K562 (cell line): ENCODE data around the gene TAX1BP1. TPM values are rescaled to one million over a fixed set of nuclear protein-coding genes. Genes with fewer than 3 reads are reported as not detected.
A peak's percentile ranks its signal among the peaks of the same experiment; 100 is the strongest.

Source experiments
- ATAC-seq: fragments of 200-7000 bp; cut with Tn5 transposase; 3 replicates; pipeline ENCODE4 v1.9.1; 2020; ENCODE audit warnings: moderate library complexity
- BruUV-seq: library from RNA; stranded (reverse); fragments of 400-500 nt; replicated peaks from 2 replicates; lab custom pipeline; 2021; lab: Mats Ljungman, UMichigan
- CTCF ChIA-PET: fragments of 300-600 bp; formaldehyde crosslinking; extraction: SDS; loops from one replicate; lab custom pipeline; 2021; ENCODE audit warnings: low intra/inter-chr PET ratio; lab: Yijun Ruan, JAX
- POLR2A ChIA-PET: fragments of 300-600, 350-650 bp; sonication (Branson Sonifier 250); formaldehyde crosslinking; extraction: SDS; loops from one replicate; lab custom pipeline; 2021; ENCODE audit warnings: antibody characterized with exemption, inconsistent platforms; lab: Yijun Ruan, JAX
- DNase-seq, 4 experiments: peaks; one replicate each; pipeline versions ENCODE4 v3.0.0 to v3.0.0-alpha.2; 2011 to 2018; ENCODE audit warnings: low spot score in 3 of 4, mixed read lengths in 3 of 4; ENCODE audit errors: extremely low read depth in 1 of 4
- FAIRE-seq: peaks from 2 replicates; lab custom pipeline; 2011; peaks lifted over from hg19 to GRCh38; lab: Jason Lieb, UNC
- H2AFZ ChIP-seq: 2 replicates; pipeline ENCODE4 v1.6.0; 2011; ENCODE audit warnings: low read depth, low read length, control low read depth, inconsistent platforms
- H3K27ac ChIP-seq: fragments of 200-600 bp; 3 replicates; pipeline ENCODE4 v1.8.0; 2011; ENCODE audit warnings: low read depth, mild to moderate bottlenecking, control low read depth, inconsistent platforms, low read length, moderate library complexity, mixed read lengths; ENCODE audit errors: extremely low read depth
- H3K27me3 ChIP-seq, 2 experiments: fragments of 300-600 bp in 1 of 2; 2 replicates in 1 of 2; 3 replicates in 1 of 2; pipeline versions ENCODE4 v1.6.0 to v1.8.0; 2011; ENCODE audit warnings: inconsistent platforms in 2 of 2, low read length in 2 of 2, mild to moderate bottlenecking in 1 of 2, mixed read lengths in 1 of 2, moderate library complexity in 1 of 2; ENCODE audit not compliant: control insufficient read depth in 2 of 2, insufficient read depth in 2 of 2
- H3K36me3 ChIP-seq: fragments of 300-600 bp; 3 replicates; pipeline ENCODE4 v1.8.0; 2011; ENCODE audit warnings: mild to moderate bottlenecking, low read length, inconsistent platforms; ENCODE audit not compliant: control insufficient read depth, insufficient read depth
- H3K4me1 ChIP-seq, 2 experiments: fragments of 200-600 bp in 1 of 2; replicated peaks in 1 of 2; 2 replicates in 1 of 2; 3 replicates in 1 of 2; pipeline versions ENCODE4 v1.5.1 to v1.8.0; 2011; ENCODE audit warnings: inconsistent platforms in 2 of 2, low read length in 2 of 2, mild to moderate bottlenecking in 1 of 2, mixed read lengths in 1 of 2, moderate library complexity in 1 of 2; ENCODE audit not compliant: control insufficient read depth in 2 of 2, insufficient read depth in 2 of 2
- H3K4me2 ChIP-seq: 2 replicates; pipeline ENCODE4 v1.6.1; 2011; ENCODE audit warnings: low read length, control low read depth, inconsistent platforms, mixed read lengths; ENCODE audit not compliant: insufficient read depth
- H3K4me3 ChIP-seq: fragments of 200-600 bp; sonication (generic), shearing (Covaris generic); 2 replicates; pipeline ENCODE4 v1.5.1; 2016; ENCODE audit warnings: control low read depth, inconsistent platforms
- H3K79me2 ChIP-seq: fragments of 200-600 bp; 3 replicates; pipeline ENCODE4 v1.8.0; 2011; ENCODE audit warnings: low read length, inconsistent platforms; ENCODE audit not compliant: control insufficient read depth, insufficient read depth
- H3K9ac ChIP-seq, 2 experiments: 2 replicates each; pipeline versions ENCODE4 v1.6.0 to v1.6.1; 2011; ENCODE audit warnings: low read depth in 2 of 2, low read length in 2 of 2, control low read depth in 1 of 2, inconsistent platforms in 1 of 2, mild to moderate bottlenecking in 1 of 2, mixed read lengths in 1 of 2; ENCODE audit not compliant: insufficient read depth in 1 of 2
- H3K9me1 ChIP-seq: one replicate; pipeline ENCODE4 v1.6.0; 2011; ENCODE audit warnings: inconsistent platforms, mild to moderate bottlenecking, low read length, moderate library complexity; ENCODE audit not compliant: control insufficient read depth, insufficient read depth
- H3K9me3 ChIP-seq: replicated peaks from 2 replicates; pipeline ENCODE4 v1.5.1; 2011; ENCODE audit warnings: low read depth, low read length, inconsistent platforms; ENCODE audit not compliant: control insufficient read depth, insufficient read depth
- H4K20me1 ChIP-seq: replicated peaks from 2 replicates; pipeline ENCODE4 v1.6.1; 2011; ENCODE audit warnings: low read length, inconsistent platforms, mixed read lengths; ENCODE audit not compliant: control insufficient read depth, insufficient read depth
- ATF6 ChIP-seq: sonication (generic); formaldehyde crosslinking; IDR thresholded peaks from 2 replicates; pipeline ENCODE4 v1.4.0; 2020; ENCODE audit warnings: mild to moderate bottlenecking, missing genetic modification reagents
- GABPB2 ChIP-seq: fragments of 250-450 bp; sonication (Bioruptor Pico); conservative IDR thresholded peaks from 2 replicates; pipeline ENCODE4 v1.5.1; 2021; ENCODE audit warnings: mild to moderate bottlenecking
- MBD1 ChIP-seq: fragments of 250-450 bp; sonication (Bioruptor Pico); IDR thresholded peaks from 2 replicates; pipeline ENCODE4 v1.8.0; 2022; ENCODE audit warnings: inconsistent platforms
- MTF1 ChIP-seq: fragments of 250-450 bp; sonication (Bioruptor Pico); IDR thresholded peaks from 2 replicates; pipeline ENCODE4 v1.9.0; 2021; ENCODE audit warnings: moderate library complexity, mild to moderate bottlenecking, inconsistent platforms, borderline replicate concordance
- SMAD2 ChIP-seq: fragments of 150-350 bp; IDR thresholded peaks from 2 replicates; pipeline ENCODE4 v1.6.1; 2014; ENCODE audit warnings: low read depth, mild to moderate bottlenecking, low read length
- TCF7 ChIP-seq: sonication (generic); IDR thresholded peaks from 2 replicates; pipeline ENCODE4 v1.6.1; 2016; ENCODE audit warnings: antibody characterized with exemption, borderline replicate concordance
- ZNF316 ChIP-seq: fragments of 450-650 bp; IDR thresholded peaks from 2 replicates; pipeline ENCODE4 v1.6.1; 2016
- ZNF431 ChIP-seq: sonication (generic); formaldehyde crosslinking; IDR thresholded peaks from 2 replicates; pipeline ENCODE4 v1.8.0; 2022; ENCODE audit warnings: mild to moderate bottlenecking, missing genetic modification reagents
- ZNF507 ChIP-seq: conservative IDR thresholded peaks from 2 replicates; pipeline ENCODE4 v1.6.1; 2017; ENCODE audit warnings: missing genetic modification characterization, missing compliant biosample characterization
- WGBS: fragments of 100-300 bp; shearing (Covaris generic); methylation state at CpG from one replicate; pipeline ENCODE4 v1.1.6; 2016; ENCODE audit warnings: low coverage, mixed read lengths; ENCODE audit not compliant: insufficient coverage; ENCODE audit errors: missing lambda C conversion rate; 5-methylcytosine and 5-hydroxymethylcytosine counted together
- in situ Hi-C: fragments of 300-500 bp; cut with MboI; formaldehyde crosslinking; loops from 4 replicates; pipeline ENCODE4 v1.15.0; 2018; ENCODE audit warnings: inconsistent platforms, mixed read lengths
- intact Hi-C: fragments of 100-400 bp; cut with micrococcal nuclease; formaldehyde crosslinking; loops from 2 replicates; pipeline ENCODE4 v1.14.2; 2022
- polyA plus RNA-seq, 8 experiments: library from polyadenylated mRNA; depleted of rRNA in 4 of 8; stranded (reverse) in 5 of 8; unstranded in 3 of 8; fragments of >200 nt; fragmentation: Nextera tagmentation in 2 of 8; fragmentation: Illumina TruSeq in 1 of 8; extraction: Ambion mirVana in 2 of 8; extraction: Trizol in 1 of 8; gene quantifications; 2 replicates each; pipeline versions ENCODE4 v1.2.1 to v1.2.3, GENCODE V29; 2011 to 2014; ENCODE audit warnings: inconsistent platforms in 1 of 8, missing spikeins in 1 of 8
- total RNA-seq, 7 experiments: library from RNA; depleted of rRNA in 6 of 7; stranded (reverse); fragments of >200 nt in 6 of 7; fragmentation: Illumina TruSeq in 2 of 7; extraction: Trizol in 2 of 7; gene quantifications; 2 replicates each; pipeline versions ENCODE4 v1.2.1 to v1.2.3, GENCODE V29; 2011 to 2021; ENCODE audit warnings: low replicate concordance in 1 of 7

The TAX1BP1 gene
- total and polyA plus RNA-seq, 9 of the 15 experiments (the other 6 are each of a cell fraction or from before 2014, with no cell fraction given) = 49.0 to 119 (median 75.9) TPM

- no peak for TF ChIP-seq MTF1
These were observed 27.4 kb downstream of the TAX1BP1 start (continued) for GRCh38 chr7:27767374-27767773.

DNA sequence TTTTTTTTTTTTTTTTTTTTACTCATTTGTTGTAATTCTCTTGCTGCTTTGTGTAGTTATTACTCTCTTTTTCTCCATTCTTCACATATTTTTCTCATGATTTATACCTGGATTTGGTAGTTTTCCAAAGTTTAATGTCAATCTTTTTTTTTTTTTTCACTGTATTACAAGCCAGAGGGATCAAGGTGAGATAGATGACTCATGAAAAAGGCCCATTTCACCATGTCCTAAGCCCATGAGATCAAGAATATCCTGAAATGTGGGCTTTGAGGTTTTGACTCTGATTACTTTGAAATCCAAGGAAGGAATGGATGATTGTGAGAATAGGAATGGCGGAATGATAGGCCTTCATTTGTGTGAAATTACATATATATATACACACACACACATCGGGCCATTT, 31.1 kb downstream of the TAX1BP1 start:
- in situ Hi-C loops = loop anchor here (10.0 kb wide), 1 partner anchor 566 kb away; the partner anchor contains the start of gene HOXA13
- DNase-seq (no peak), ATAC-seq (no peak), FAIRE-seq (no peak)
- BruUV-seq = no TSS peak
- Histone ChIP-seq H3K4me2 (no peak overlapping the region), H3K9ac (no peak overlapping the region), H3K9me1 (no peaks in the 10 kb centered on the region), H2AFZ (no peak overlapping the region), H3K4me1 (peaks cover 0 to 5% of the 10 kb centered on the region in 2 experiments; a peak in 2 of 5 replicates), H4K20me1 (no peaks in the 10 kb centered on the region), H3K79me2 (no peaks in the 10 kb centered on the region), H3K9me3 (no peaks in the 10 kb centered on the region), H3K36me3 (peaks cover 37% of the 10 kb centered on the region), H3K4me3 (no peak overlapping the region), H3K27me3 (no peaks in the 10 kb centered on the region), H3K27ac (no peak overlapping the region)
- intact Hi-C loops = loop anchor here (5.0 kb wide), 1 partner anchor 574 kb away; no protein-coding TSS in a partner anchor
- WGBS = 97% methylated on average over 2 of the region's 2 CpGs
- TF ChIP-seq ZNF507 (tag) (no peak), ZNF316 (peak; percentile 16; the same call in 1 of the 2 replicates), TCF7 (no peak), GABPB2 (CRISPR knock-in tag) (no peak), MBD1 (CRISPR knock-in tag) (no peak), ZNF431 (CRISPR knock-in tag) (no peak), SMAD2 (no peak), ATF6 (CRISPR knock-in tag) (no peak)
- CTCF ChIA-PET = no interaction called here
- POLR2A ChIA-PET = no interaction called here
